Endothelial cell of umbilical vein (primary cell): Measurements from ENCODE around the gene NFATC4. TPM values are rescaled to one million over a fixed set of nuclear protein-coding genes. Genes with fewer than 3 reads are reported as not detected.

Experiments used
- BruUV-seq: library from RNA; stranded (reverse); fragments of 400-500 nt; replicated peaks from 2 replicates; lab custom pipeline; 2021; lab: Mats Ljungman, UMichigan
- CTCF ChIA-PET: fragments of 300-600, 350-600 bp; sonication (Branson Sonifier 250); formaldehyde crosslinking; loops from one replicate; lab custom pipeline; 2021; ENCODE audit warnings: antibody characterized with exemption, inconsistent platforms; lab: Charles Lee
- POLR2A ChIA-PET: fragments of 300-600, 350-600 bp; sonication (Branson Sonifier 250); formaldehyde crosslinking; loops from one replicate; lab custom pipeline; 2021; ENCODE audit warnings: antibody characterized with exemption, inconsistent platforms; lab: Charles Lee
- DNase-seq: peaks from one replicate; pipeline ENCODE4 v3.0.0-alpha.2; 2011; ENCODE audit warnings: low read depth, low spot score
- FAIRE-seq: peaks from 2 replicates; lab custom pipeline; 2011; peaks lifted over from hg19 to GRCh38; lab: Jason Lieb, UNC
- H2AFZ ChIP-seq: 2 replicates; pipeline ENCODE4 v1.6.0; 2012; ENCODE audit warnings: low read depth, low read length, control low read depth, inconsistent platforms
- H3K27ac ChIP-seq: 2 replicates; pipeline ENCODE4 v1.5.1; 2011; ENCODE audit warnings: low read depth, mild to moderate bottlenecking, control low read depth, low read length, moderate library complexity; ENCODE audit not compliant: insufficient read depth
- H3K27me3 ChIP-seq, 2 experiments: 2 replicates each; pipeline versions ENCODE4 v1.6.0 to v1.6.1; 2011; ENCODE audit warnings: low read length in 2 of 2, mixed read lengths in 1 of 2; ENCODE audit not compliant: control insufficient read depth in 2 of 2, insufficient read depth in 2 of 2
- H3K36me3 ChIP-seq, 2 experiments: 2 replicates in 1 of 2; 3 replicates in 1 of 2; pipeline ENCODE4 v1.5.1; 2011; ENCODE audit warnings: low read length in 2 of 2, mild to moderate bottlenecking in 1 of 2, moderate library complexity in 1 of 2; ENCODE audit not compliant: control insufficient read depth in 2 of 2, insufficient read depth in 2 of 2; ENCODE audit errors: extremely low read depth in 1 of 2
- H3K4me1 ChIP-seq: 3 replicates; pipeline ENCODE4 v1.5.1; 2011; ENCODE audit warnings: mild to moderate bottlenecking, low read length; ENCODE audit not compliant: control insufficient read depth, insufficient read depth; ENCODE audit errors: extremely low read depth
- H3K4me2 ChIP-seq: 2 replicates; pipeline ENCODE4 v1.6.1; 2011; ENCODE audit warnings: low read length, control low read depth, mixed read lengths; ENCODE audit not compliant: insufficient read depth
- H3K4me3 ChIP-seq, 3 experiments: fragments of 200-600 bp in 1 of 3; sonication (generic), shearing (Covaris generic) in 1 of 3; replicated peaks in 1 of 3; 2 replicates each; pipeline ENCODE4 v1.5.1; 2011 to 2016; ENCODE audit warnings: control low read depth in 3 of 3, low read length in 3 of 3, mild to moderate bottlenecking in 2 of 3, inconsistent platforms in 1 of 3, low read depth in 1 of 3, moderate library complexity in 1 of 3; ENCODE audit not compliant: insufficient read depth in 1 of 3
- H3K79me2 ChIP-seq: 2 replicates; pipeline ENCODE4 v1.6.0; 2012; ENCODE audit warnings: low read length, inconsistent platforms; ENCODE audit not compliant: control insufficient read depth, insufficient read depth
- H3K9ac ChIP-seq: replicated peaks from 2 replicates; pipeline ENCODE3; 2011; ENCODE audit warnings: low read length, control low read depth; ENCODE audit not compliant: insufficient read depth; ENCODE audit errors: extremely low read depth
- H3K9me1 ChIP-seq: replicated peaks from 3 replicates; pipeline ENCODE4 v1.6.0; 2011; ENCODE audit warnings: mild to moderate bottlenecking, low read length; ENCODE audit not compliant: control insufficient read depth, insufficient read depth; ENCODE audit errors: extremely low read depth
- H3K9me3 ChIP-seq: replicated peaks from 2 replicates; pipeline ENCODE4 v1.5.1; 2012; ENCODE audit warnings: low read length, inconsistent platforms; ENCODE audit not compliant: control insufficient read depth, insufficient read depth
- H4K20me1 ChIP-seq: replicated peaks from 2 replicates; pipeline ENCODE3; 2011; ENCODE audit warnings: mild to moderate bottlenecking, low read length; ENCODE audit not compliant: control insufficient read depth, insufficient read depth; ENCODE audit errors: extremely low read depth
- EZH2 ChIP-seq: IDR thresholded peaks from 2 replicates; pipeline ENCODE4 v1.6.1; 2012; ENCODE audit warnings: borderline replicate concordance, low read depth, mild to moderate bottlenecking, moderate library complexity, low read length, inconsistent platforms; ENCODE audit not compliant: severe bottlenecking
- FOS ChIP-seq: IDR thresholded peaks from 2 replicates; pipeline ENCODE4 v1.6.1; 2011; ENCODE audit warnings: mild to moderate bottlenecking, low read length, moderate library complexity, borderline replicate concordance; ENCODE audit not compliant: insufficient read depth
- GATA2 ChIP-seq: IDR thresholded peaks from 2 replicates; pipeline ENCODE4 v1.7.0; 2011; ENCODE audit warnings: low read depth, mild to moderate bottlenecking, moderate library complexity, mixed read lengths, low read length; ENCODE audit not compliant: insufficient read length, insufficient read depth
- JUN ChIP-seq: IDR thresholded peaks from 2 replicates; pipeline ENCODE4 v1.6.1; 2011; ENCODE audit warnings: borderline replicate concordance, low read depth; ENCODE audit not compliant: insufficient read length, insufficient read depth
- MYC ChIP-seq: IDR thresholded peaks from one replicate; pipeline ENCODE4 v1.6.1; 2011; ENCODE audit warnings: mild to moderate bottlenecking, low read depth, low read length
- POLR2A ChIP-seq: IDR thresholded peaks from 2 replicates; pipeline ENCODE4 v1.6.1; 2012; ENCODE audit warnings: low read depth, mild to moderate bottlenecking, control low read depth, low read length
- POLR2AphosphoS5 ChIP-seq: IDR thresholded peaks from 2 replicates; pipeline ENCODE4 v1.6.1; 2012; ENCODE audit warnings: low read depth, mild to moderate bottlenecking, control low read depth, low read length, moderate library complexity; ENCODE audit not compliant: insufficient read depth
- dilution Hi-C: fragments of 300-500 bp; cut with MboI; formaldehyde crosslinking; loops from one replicate; pipeline ENCODE4 v1.15.0; 2019; ENCODE audit warnings: low sequenced_read_pairs; ENCODE audit not compliant: extremely low pct_ligation_motif_present
- intact Hi-C: fragments of 100-400 bp; cut with micrococcal nuclease; formaldehyde crosslinking; loops from one replicate; pipeline ENCODE4 v1.10.0; 2022
- polyA plus RNA-seq, 4 experiments: library from polyadenylated mRNA; depleted of rRNA in 3 of 4; stranded (reverse) in 3 of 4; unstranded in 1 of 4; fragments of >200 nt; gene quantifications; 2 replicates each; pipeline versions ENCODE4 v1.2.1 to v1.2.3, GENCODE V29; 2011 to 2012; ENCODE audit warnings: missing spikeins in 1 of 4
- total RNA-seq: library from RNA; stranded (reverse); gene quantifications from 2 replicates; pipeline ENCODE4 v1.2.3, GENCODE V29; 2021
- TF ChIP-seq, protein P1 (sequence below), 2 donors: IDR thresholded peaks; 1 replicate in 1 of 2; 2 replicates in 1 of 2; pipeline ENCODE4 v1.5.1; 2011; ENCODE audit warnings: low read length in 2 of 2, mild to moderate bottlenecking in 2 of 2, moderate library complexity in 2 of 2, control low read depth in 1 of 2, inconsistent platforms in 1 of 2, low read depth in 1 of 2; ENCODE audit not compliant: insufficient read depth in 1 of 2; ENCODE audit errors: extremely low read depth in 1 of 2
- TF ChIP-seq, protein P2 (sequence below): IDR thresholded peaks from 2 replicates; pipeline ENCODE4 v1.6.1; 2011; ENCODE audit not compliant: insufficient read depth, insufficient read length

The NFATC4 gene
- total and polyA plus RNA-seq, 2 donors (not counting 3 experiments of a cell fraction or from before 2014, with no cell fraction given) = 79.5 to 88.1 TPM

DNA sequence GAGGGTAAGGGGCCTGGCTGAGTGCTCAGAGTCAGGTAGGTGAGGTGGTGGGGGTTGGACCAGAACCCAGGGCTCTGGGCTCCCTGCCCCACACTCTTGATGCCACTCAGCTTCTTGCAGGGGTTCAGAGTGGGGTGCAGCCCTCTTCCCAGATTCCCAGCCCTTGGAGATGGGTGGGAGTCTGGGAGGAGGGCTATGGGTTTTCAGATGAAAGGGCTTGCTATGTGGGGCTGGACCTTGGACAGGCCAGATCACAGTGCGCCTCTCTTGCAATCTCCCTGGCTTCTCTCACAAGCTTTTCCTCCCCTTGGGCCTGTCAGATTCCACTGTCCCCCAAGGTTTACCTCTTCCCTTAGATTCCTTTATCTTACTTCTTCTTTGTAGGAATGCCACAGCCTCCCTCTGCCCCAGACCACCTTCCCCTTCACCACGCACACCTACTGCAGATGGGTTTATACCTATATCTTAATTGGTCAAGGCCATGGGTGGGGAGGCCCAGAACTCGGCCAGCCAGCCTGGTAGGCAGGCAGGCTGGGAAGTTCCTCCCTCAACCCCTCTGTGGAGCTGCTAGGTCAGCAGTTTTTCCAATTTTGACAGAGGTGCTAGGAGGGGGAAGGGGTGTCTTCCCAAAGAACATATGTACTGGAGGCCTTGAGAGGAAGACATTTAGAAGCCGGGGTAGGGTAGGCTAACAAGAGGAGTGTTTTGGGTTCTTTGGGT, 32.2 kb downstream of the NFATC4 start:
- no peaks in the 10 kb centered on the region for H3K9me1 ChIP-seq
- TF ChIP-seq POLR2A (no peak), GATA2 (no peak), EZH2 (no peak), JUN (no peak), MYC (no peak), FOS (no peak), POLR2AphosphoS5 (no peak)
- TF ChIP-seq, protein P1, sequence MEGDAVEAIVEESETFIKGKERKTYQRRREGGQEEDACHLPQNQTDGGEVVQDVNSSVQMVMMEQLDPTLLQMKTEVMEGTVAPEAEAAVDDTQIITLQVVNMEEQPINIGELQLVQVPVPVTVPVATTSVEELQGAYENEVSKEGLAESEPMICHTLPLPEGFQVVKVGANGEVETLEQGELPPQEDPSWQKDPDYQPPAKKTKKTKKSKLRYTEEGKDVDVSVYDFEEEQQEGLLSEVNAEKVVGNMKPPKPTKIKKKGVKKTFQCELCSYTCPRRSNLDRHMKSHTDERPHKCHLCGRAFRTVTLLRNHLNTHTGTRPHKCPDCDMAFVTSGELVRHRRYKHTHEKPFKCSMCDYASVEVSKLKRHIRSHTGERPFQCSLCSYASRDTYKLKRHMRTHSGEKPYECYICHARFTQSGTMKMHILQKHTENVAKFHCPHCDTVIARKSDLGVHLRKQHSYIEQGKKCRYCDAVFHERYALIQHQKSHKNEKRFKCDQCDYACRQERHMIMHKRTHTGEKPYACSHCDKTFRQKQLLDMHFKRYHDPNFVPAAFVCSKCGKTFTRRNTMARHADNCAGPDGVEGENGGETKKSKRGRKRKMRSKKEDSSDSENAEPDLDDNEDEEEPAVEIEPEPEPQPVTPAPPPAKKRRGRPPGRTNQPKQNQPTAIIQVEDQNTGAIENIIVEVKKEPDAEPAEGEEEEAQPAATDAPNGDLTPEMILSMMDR (IDR thresholded peaks at IDR 0.05; ENCODE audit: extremely low read depth in 1 of 2, insufficient read depth in 1 of 2, low read depth in 1 of 2, low read length in 2 of 2) = no peak
- TF ChIP-seq, protein P2, sequence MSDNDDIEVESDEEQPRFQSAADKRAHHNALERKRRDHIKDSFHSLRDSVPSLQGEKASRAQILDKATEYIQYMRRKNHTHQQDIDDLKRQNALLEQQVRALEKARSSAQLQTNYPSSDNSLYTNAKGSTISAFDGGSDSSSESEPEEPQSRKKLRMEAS = no peak
- peak overlapping the region in 2 of 3 experiments; percentile 69 to 78 for H3K4me3 ChIP-seq
- FAIRE-seq = no peak
- ChIA-PET POLR2A (interaction anchor here (0.8 kb wide), 1 partner anchor 30 kb away, joined by 4 read pairs; the partner anchor contains the start of genes CBLN3 and KHNYN), CTCF (interaction anchor here (0.6 to 4.7 kb wide), 9 partner anchors 10 to 66 kb away, joined by 3 to 34 read pairs (median 4); no protein-coding TSS in a partner anchor)
- intact Hi-C loops = no loop called here
- no peak overlapping the region for H3K9ac ChIP-seq
- no peaks in the 10 kb centered on the region for H3K9me3 ChIP-seq
- no peak overlapping the region for H2AFZ ChIP-seq
- no peak for DNase-seq
- H3K27ac ChIP-seq = no peak overlapping the region
- H3K4me1 ChIP-seq = peaks cover 32% of the 10 kb centered on the region
- peaks cover 0 to 2% of the 10 kb centered on the region in 2 experiments for H3K36me3 ChIP-seq
- peak overlapping the region; percentile 51 for H3K4me2 ChIP-seq
- H3K27me3 ChIP-seq = no peaks in the 10 kb centered on the region
- dilution Hi-C loops = no loop called here
- no peaks in the 10 kb centered on the region for H4K20me1 ChIP-seq
- BruUV-seq = TSS peak; percentile 19
- H3K79me2 ChIP-seq = peaks cover 2% of the 10 kb centered on the region
